GM12878 (cell line): ENCODE measurements around the gene TBC1D8. TPM values are rescaled to one million over a fixed set of nuclear protein-coding genes. Genes with fewer than 3 reads are reported as not detected.
A peak's percentile ranks its signal among the peaks of the same experiment; 100 is the strongest.

Experiments
- ATF3 ChIP-seq: IDR thresholded peaks from 2 replicates; pipeline ENCODE4 v1.6.1; 2011; ENCODE audit warnings: low read depth, mild to moderate bottlenecking, low read length, moderate library complexity, borderline replicate concordance; ENCODE audit errors: extremely low read depth
- BCL11A ChIP-seq: IDR thresholded peaks from 2 replicates; pipeline ENCODE4 v1.6.1; 2011; ENCODE audit warnings: low read depth, low read length
- BHLHE40 ChIP-seq, 2 experiments: fragments of 450-650 bp in 1 of 2; IDR thresholded peaks; 2 replicates each; pipeline ENCODE4 v1.6.1; 2011 to 2017; ENCODE audit warnings: low read depth in 2 of 2, borderline replicate concordance in 1 of 2, improper control_type of control experiment in 1 of 2, low read length in 1 of 2, mild to moderate bottlenecking in 1 of 2
- DPF2 ChIP-seq: fragments of 450-650 bp; IDR thresholded peaks from 2 replicates; pipeline ENCODE4 v1.6.1; 2017; ENCODE audit warnings: mild to moderate bottlenecking
- ETV6 ChIP-seq, 2 experiments: fragments of 450-650 bp in 1 of 2; IDR thresholded peaks in 1 of 2; conservative IDR thresholded peaks in 1 of 2; 2 replicates each; pipeline ENCODE4 v1.6.1; 2014; ENCODE audit warnings: antibody characterized with exemption in 1 of 2, borderline replicate concordance in 1 of 2, low read depth in 1 of 2, mild to moderate bottlenecking in 1 of 2, moderate library complexity in 1 of 2
- FOS ChIP-seq: IDR thresholded peaks from 3 replicates; pipeline ENCODE4 v1.6.1; 2011; ENCODE audit warnings: borderline replicate concordance; ENCODE audit not compliant: insufficient read length; ENCODE audit errors: extremely low read depth
- FOXM1 ChIP-seq: IDR thresholded peaks from 2 replicates; pipeline ENCODE4 v1.6.1; 2012; ENCODE audit warnings: low read depth, mild to moderate bottlenecking, inconsistent platforms, low read length, moderate library complexity
- GATAD2B ChIP-seq: fragments of 450-650 bp; conservative IDR thresholded peaks from 2 replicates; pipeline ENCODE4 v1.6.1; 2017; ENCODE audit warnings: low read depth, mild to moderate bottlenecking, moderate library complexity
- IRF4 ChIP-seq: IDR thresholded peaks from 2 replicates; pipeline ENCODE4 v1.6.1; 2011; ENCODE audit warnings: low read depth, low read length
- NFYA ChIP-seq: IDR thresholded peaks from 2 replicates; pipeline ENCODE4 v1.6.1; 2011; ENCODE audit warnings: low read depth, mild to moderate bottlenecking, low read length, improper control_type of control experiment, borderline replicate concordance
- NFYB ChIP-seq: IDR thresholded peaks from 2 replicates; pipeline ENCODE4 v1.6.1; 2011; ENCODE audit warnings: low read depth, mild to moderate bottlenecking, low read length, improper control_type of control experiment, moderate library complexity; ENCODE audit not compliant: insufficient read depth
- PAX5 ChIP-seq: IDR thresholded peaks from 2 replicates; pipeline ENCODE4 v1.6.1; 2011; ENCODE audit warnings: low read depth, low read length, borderline replicate concordance
- POLR2AphosphoS5 ChIP-seq: IDR thresholded peaks from 2 replicates; pipeline ENCODE4 v1.6.1; 2011; ENCODE audit warnings: mild to moderate bottlenecking, low read length, inconsistent platforms
- RAD51 ChIP-seq: fragments of 450-650 bp; IDR thresholded peaks from 2 replicates; pipeline ENCODE4 v1.6.1; 2016; ENCODE audit warnings: moderate library complexity, mild to moderate bottlenecking, inconsistent platforms
- REST ChIP-seq: IDR thresholded peaks from 2 replicates; pipeline ENCODE4 v1.6.1; 2012; ENCODE audit warnings: mild to moderate bottlenecking, low read depth, low read length
- RFX5 ChIP-seq: IDR thresholded peaks from 2 replicates; pipeline ENCODE4 v1.6.1; 2011; ENCODE audit warnings: low read depth, low read length, improper control_type of control experiment
- RUNX3 ChIP-seq: IDR thresholded peaks from 2 replicates; pipeline ENCODE4 v1.6.1; 2012; ENCODE audit warnings: low read length, inconsistent platforms
- SMC3 ChIP-seq: IDR thresholded peaks from 2 replicates; pipeline ENCODE4 v1.6.1; 2011; ENCODE audit warnings: low read length, improper control_type of control experiment, borderline replicate concordance
- ZBTB40 ChIP-seq: fragments of 450-650 bp; IDR thresholded peaks from 2 replicates; pipeline ENCODE4 v1.6.1; 2016; ENCODE audit warnings: mild to moderate bottlenecking, moderate library complexity, borderline replicate concordance
- ZNF207 ChIP-seq: fragments of 450-650 bp; IDR thresholded peaks from 2 replicates; pipeline ENCODE4 v1.6.1; 2014; ENCODE audit warnings: antibody characterized with exemption, mild to moderate bottlenecking, borderline replicate concordance
- polyA plus RNA-seq, 11 experiments: library from polyadenylated mRNA; depleted of rRNA in 4 of 11; unstranded in 6 of 11; stranded (reverse) in 5 of 11; fragments of >200 nt; fragmentation: Nextera tagmentation in 4 of 11; fragmentation: Illumina TruSeq in 1 of 11; extraction: Ambion mirVana in 4 of 11; extraction: Trizol in 1 of 11; gene quantifications; 1 replicate in 1 of 11; 2 replicates in 10 of 11; pipeline versions ENCODE4 v1.2.1 to v1.2.3, GENCODE V29; 2011 to 2016; ENCODE audit warnings: inconsistent platforms in 2 of 11, missing spikeins in 2 of 11, low read depth in 1 of 11
- total RNA-seq, 4 experiments: library from RNA; depleted of rRNA in 3 of 4; stranded (reverse); fragments of >200 nt in 3 of 4; fragmentation: Illumina TruSeq in 1 of 4; extraction: Trizol in 1 of 4; gene quantifications; 2 replicates each; pipeline versions ENCODE4 v1.2.1 to v1.2.3, GENCODE V29; 2013 to 2021

The TBC1D8 gene
- total and polyA plus RNA-seq, 10 of the 15 experiments (the other 5 are each of a cell fraction or from before 2014, with no cell fraction given), result 0.80 to 4.9 (median 4.4) TPM

- TF ChIP-seq ZBTB40 (no peak), IRF4 (no peak), SMC3 (no peak; the same call in 1 of the 2 replicates), POLR2AphosphoS5 (no peak), BHLHE40 (IDR thresholded peaks at IDR 0.05; ENCODE audit: borderline replicate concordance in 1 of 2, low read depth in 2 of 2, low read length in 1 of 2) (0 out of 4 replicates have a peak, but pooled peaks of 1 of the 2 experiments have one; percentile 9), BCL11A (no peak), RUNX3 (peak; percentile 67), FOXM1 (no peak), ATF3 (no peak), RFX5 (no peak), NFYA (no peak), RAD51 (no peak), PAX5 (peak; percentile 56; the same call in 1 of the 2 replicates), ETV6 (conservative IDR thresholded peaks at IDR 0.05 in 1 of 2, IDR thresholded peaks at IDR 0.05 in 1 of 2; ENCODE audit: borderline replicate concordance in 1 of 2, low read depth in 1 of 2) (no peak), NFYB (no peak), ZNF207 (no peak), FOS (no peak), DPF2 (no peak), GATAD2B (no peak), REST (no peak)
Measured at GRCh38 chr2:100976645-100977391, 174.4 kb downstream of the TBC1D8 start (continued).
